Measurements from ENCODE around the gene STOML3. TPM values are rescaled to one million over a fixed set of nuclear protein-coding genes. Genes with fewer than 3 reads are reported as not detected.
"Not testable (repeated sequence)": the region's sequence is repeated elsewhere in the genome, so short reads cannot be mapped to it uniquely, and the experiment has no call there.

Gene STOML3
- total RNA-seq, 1 donor, result not detected

- H2AFZ ChIP-seq (ENCODE audit: low read length), result no peak overlapping the region
- no peak overlapping the region for H3K4me2 ChIP-seq (ENCODE audit: insufficient read depth, low read length)
- H3K36me3 ChIP-seq (ENCODE audit: insufficient read depth, low read length), result peaks cover 44% of the 10 kb centered on the region
- no peaks in the 10 kb centered on the region for H3K27me3 ChIP-seq (ENCODE audit: insufficient read depth, low read length)
- TF ChIP-seq CTCF (IDR thresholded peaks at IDR 0.05; ENCODE audit: extremely low read depth, low read depth, low read length), result no peak
- no peak overlapping the region for H3K27ac ChIP-seq (ENCODE audit: low read depth, low read length)
- DNase-seq (ENCODE audit: insufficient read length, low spot score, missing footprints), result no peak
- no peak overlapping the region for H3K4me3 ChIP-seq (ENCODE audit: insufficient read depth, low read length)
- H4K20me1 ChIP-seq (ENCODE audit: insufficient read depth, low read length), result no peaks in the 10 kb centered on the region
- no peaks in the 10 kb centered on the region for H3K9me3 ChIP-seq (ENCODE audit: low read depth, low read length)
- H3K79me2 ChIP-seq (ENCODE audit: insufficient read depth, low read length), result no peaks in the 10 kb centered on the region
- no peaks in the 10 kb centered on the region for H3K4me1 ChIP-seq (ENCODE audit: insufficient read depth, low read length)
Observed at GRCh38 chr13:39016087-39016486, 25.5 kb upstream of the STOML3 start.

- no peaks in the 10 kb centered on the region for H4K20me1 ChIP-seq (ENCODE audit: insufficient read depth, low read length)
- no peak overlapping the region for H2AFZ ChIP-seq (ENCODE audit: low read length)
- H3K79me2 ChIP-seq (ENCODE audit: insufficient read depth, low read length), result no peaks in the 10 kb centered on the region
- no peaks in the 10 kb centered on the region for H3K27me3 ChIP-seq (ENCODE audit: insufficient read depth, low read length)
- DNase-seq (ENCODE audit: insufficient read length, low spot score, missing footprints), result no peak
- H3K36me3 ChIP-seq (ENCODE audit: insufficient read depth, low read length), result peaks cover 51% of the 10 kb centered on the region
- no peak overlapping the region for H3K4me3 ChIP-seq (ENCODE audit: insufficient read depth, low read length)
- no peaks in the 10 kb centered on the region for H3K9me3 ChIP-seq (ENCODE audit: low read depth, low read length)
- H3K27ac ChIP-seq (ENCODE audit: low read depth, low read length), result no peak overlapping the region
- H3K4me2 ChIP-seq (ENCODE audit: insufficient read depth, low read length), result no peak overlapping the region
- no peaks in the 10 kb centered on the region for H3K4me1 ChIP-seq (ENCODE audit: insufficient read depth, low read length)
- TF ChIP-seq CTCF (IDR thresholded peaks at IDR 0.05; ENCODE audit: extremely low read depth, low read depth, low read length), result no peak
Observed at GRCh38 chr13:39013462-39013861, 22.8 kb upstream of the STOML3 start.

DNA sequence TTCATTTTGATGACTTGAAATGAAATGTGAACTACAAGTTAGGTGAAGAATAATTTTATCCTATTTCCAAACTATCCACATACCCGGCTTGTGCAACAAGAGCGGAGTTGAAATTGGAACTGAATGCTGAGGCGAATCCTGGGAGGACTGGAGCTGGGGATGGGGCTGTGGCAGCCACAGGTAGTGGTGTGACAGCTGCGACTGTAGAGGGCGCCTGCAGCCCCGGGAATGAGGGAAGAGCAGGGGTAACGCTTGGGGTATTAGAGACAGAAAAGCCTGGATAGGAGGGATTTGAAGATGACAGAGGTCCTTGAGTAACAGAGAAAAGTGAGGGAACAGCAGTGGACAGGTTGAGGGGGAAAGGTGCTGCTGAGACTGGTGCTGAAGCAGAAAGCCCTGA, 22.0 kb upstream of the STOML3 start:
- no peak for DNase-seq (ENCODE audit: insufficient read length, low spot score, missing footprints)
- Histone ChIP-seq H3K9me3 (ENCODE audit: low read depth, low read length) (no peaks in the 10 kb centered on the region), H2AFZ (ENCODE audit: low read length) (no peak overlapping the region), H3K27me3 (ENCODE audit: insufficient read depth, low read length) (no peaks in the 10 kb centered on the region), H3K4me1 (ENCODE audit: insufficient read depth, low read length) (no peaks in the 10 kb centered on the region), H3K4me2 (ENCODE audit: insufficient read depth, low read length) (no peak overlapping the region), H4K20me1 (ENCODE audit: insufficient read depth, low read length) (no peaks in the 10 kb centered on the region), H3K79me2 (ENCODE audit: insufficient read depth, low read length) (no peaks in the 10 kb centered on the region), H3K4me3 (ENCODE audit: insufficient read depth, low read length) (no peak overlapping the region), H3K36me3 (ENCODE audit: insufficient read depth, low read length) (peaks cover 45% of the 10 kb centered on the region), H3K27ac (ENCODE audit: low read depth, low read length) (no peak overlapping the region)
- no peak for TF ChIP-seq CTCF (IDR thresholded peaks at IDR 0.05; ENCODE audit: extremely low read depth, low read depth, low read length)

DNA sequence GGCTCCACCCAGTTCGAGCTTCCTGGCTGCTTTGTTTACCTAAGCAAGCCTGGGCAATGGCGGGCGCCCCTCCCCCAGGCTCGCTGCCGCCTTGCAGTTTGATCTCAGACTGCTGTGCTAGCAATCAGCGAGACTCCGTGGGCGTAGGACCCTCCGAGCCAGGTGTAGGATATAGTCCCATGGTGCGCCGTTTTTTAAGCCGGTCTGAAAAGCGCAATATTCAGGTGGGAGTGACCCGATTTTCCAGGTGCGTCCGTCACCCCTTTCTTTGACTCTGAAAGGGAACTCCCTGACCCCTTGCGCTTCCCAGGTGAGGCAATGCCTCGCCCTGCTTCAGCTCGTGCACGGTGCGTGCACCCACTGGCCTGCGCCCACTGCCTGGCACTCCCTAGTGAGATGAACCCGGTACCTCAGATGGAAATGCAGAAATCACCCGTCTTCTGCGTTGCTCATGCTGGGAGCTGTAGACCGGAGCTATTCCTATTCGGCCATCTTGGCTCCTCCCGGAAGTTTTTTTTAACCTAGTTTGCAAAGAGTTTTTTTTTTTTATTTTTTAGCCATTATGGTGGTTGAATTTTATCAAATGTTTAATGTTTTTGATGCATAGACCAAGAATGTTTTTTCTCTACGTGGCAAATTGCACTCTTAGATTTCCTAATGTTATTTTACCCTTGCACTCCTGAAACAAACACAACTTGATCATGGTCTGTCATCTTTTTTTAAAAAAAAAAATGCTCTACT, 15.9 kb upstream of the STOML3 start:
- not testable (repeated sequence) for H3K9me3 ChIP-seq (ENCODE audit: low read depth, low read length); H3K4me3 ChIP-seq (ENCODE audit: insufficient read depth, low read length); H3K4me2 ChIP-seq (ENCODE audit: insufficient read depth, low read length); H4K20me1 ChIP-seq (ENCODE audit: insufficient read depth, low read length); H3K27me3 ChIP-seq (ENCODE audit: insufficient read depth, low read length); H3K79me2 ChIP-seq (ENCODE audit: insufficient read depth, low read length); H3K4me1 ChIP-seq (ENCODE audit: insufficient read depth, low read length); H2AFZ ChIP-seq (ENCODE audit: low read length); H3K27ac ChIP-seq (ENCODE audit: low read depth, low read length)
- DNase-seq (ENCODE audit: insufficient read length, low spot score, missing footprints), result peak; percentile 10
- H3K36me3 ChIP-seq (ENCODE audit: insufficient read depth, low read length), result peaks cover 16% of the 10 kb centered on the region
